Glutamatergic neuron (in vitro differentiated cells): ENCODE measurements around the gene KLHL20. TPM values are rescaled to one million over a fixed set of nuclear protein-coding genes. Genes with fewer than 3 reads are reported as not detected.
"Not testable (repeated sequence)": the region's sequence is repeated elsewhere in the genome, so short reads cannot be mapped to it uniquely, and the experiment has no call there.

Source experiments
- DNase-seq: peaks from one replicate; pipeline ENCODE4 v3.0.0; 2022
- H3K27ac Mint-ChIP-seq: one replicate; pipeline ENCODE4 v1.8.0; 2020; ENCODE audit warnings: mild to moderate bottlenecking, mixed read lengths, inconsistent platforms; ENCODE audit not compliant: unreplicated experiment
- H3K27me3 Mint-ChIP-seq: one replicate; pipeline ENCODE4 v1.8.0; 2020; ENCODE audit warnings: mild to moderate bottlenecking, moderate library complexity, mixed read lengths, inconsistent platforms; ENCODE audit not compliant: unreplicated experiment
- H3K36me3 Mint-ChIP-seq: one replicate; pipeline ENCODE4 v1.8.0; 2020; ENCODE audit warnings: mild to moderate bottlenecking, mixed read lengths, inconsistent platforms; ENCODE audit not compliant: unreplicated experiment
- H3K4me1 Mint-ChIP-seq: one replicate; pipeline ENCODE4 v1.8.0; 2020; ENCODE audit warnings: mild to moderate bottlenecking, low read depth, mixed read lengths, inconsistent platforms; ENCODE audit not compliant: unreplicated experiment
- H3K4me3 Mint-ChIP-seq: one replicate; pipeline ENCODE4 v1.8.0; 2020; ENCODE audit warnings: mild to moderate bottlenecking, mixed read lengths, inconsistent platforms; ENCODE audit not compliant: unreplicated experiment
- H3K9me3 Mint-ChIP-seq: one replicate; pipeline ENCODE4 v1.8.0; 2020; ENCODE audit warnings: mild to moderate bottlenecking, moderate library complexity, mixed read lengths, inconsistent platforms; ENCODE audit not compliant: unreplicated experiment
- CTCF ChIP-seq: fragments of 200-600 bp; sonication (generic); IDR thresholded peaks from one replicate; pipeline ENCODE4 v1.5.0; 2021; ENCODE audit not compliant: partially characterized antibody, unreplicated experiment
- total RNA-seq: library from RNA; stranded (reverse); fragmentation: NEBNext Ultra II Directional; extraction: Animal tissue kit (Norgen Biotek cat#: 25700); gene quantifications from one replicate; pipeline ENCODE4 v1.2.1, GENCODE V29; 2021; ENCODE audit not compliant: unreplicated experiment

The KLHL20 gene
- total RNA-seq, 1 donor from 2014 or later: 30.5 TPM

GRCh38 chr1:173784997-173785396 lies 70.2 kb downstream of the KLHL20 start:
- no peak overlapping the region for H3K4me3 Mint-ChIP-seq
- peaks cover 2% of the 10 kb centered on the region for H3K4me1 Mint-ChIP-seq
- H3K27me3 Mint-ChIP-seq: no peaks in the 10 kb centered on the region
- no peaks in the 10 kb centered on the region for H3K9me3 Mint-ChIP-seq
- DNase-seq: no peak
- no peak for TF ChIP-seq CTCF
- H3K36me3 Mint-ChIP-seq: no peaks in the 10 kb centered on the region
- no peak overlapping the region for H3K27ac Mint-ChIP-seq

GRCh38 chr1:173789841-173790240 lies 75.1 kb downstream of the KLHL20 start:
- no peaks in the 10 kb centered on the region for H3K36me3 Mint-ChIP-seq
- no peak overlapping the region for H3K4me3 Mint-ChIP-seq
- H3K9me3 Mint-ChIP-seq: no peaks in the 10 kb centered on the region
- no peak for DNase-seq
- no peak for TF ChIP-seq CTCF
- no peak overlapping the region for H3K27ac Mint-ChIP-seq
- no peaks in the 10 kb centered on the region for H3K27me3 Mint-ChIP-seq
- H3K4me1 Mint-ChIP-seq: peaks cover 2% of the 10 kb centered on the region

GRCh38 chr1:173798078-173798477 lies 83.3 kb downstream of the KLHL20 start:
- Mint-ChIP-seq H3K4me3 (no peak overlapping the region), H3K9me3 (peaks cover 2% of the 10 kb centered on the region), H3K27me3 (no peaks in the 10 kb centered on the region), H3K36me3 (no peaks in the 10 kb centered on the region), H3K4me1 (no peaks in the 10 kb centered on the region), H3K27ac (no peak overlapping the region)
- no peak for TF ChIP-seq CTCF
- no peak for DNase-seq

- H3K4me1 Mint-ChIP-seq, H3K4me3 Mint-ChIP-seq, H3K27ac Mint-ChIP-seq, H3K27me3 Mint-ChIP-seq, DNase-seq, H3K9me3 Mint-ChIP-seq, H3K36me3 Mint-ChIP-seq: not testable (repeated sequence)
These were observed 85.2 kb downstream of the KLHL20 start for GRCh38 chr1:173799995-173800394.

- no peak for DNase-seq
- no peak for TF ChIP-seq CTCF
- Mint-ChIP-seq H3K36me3 (no peaks in the 10 kb centered on the region), H3K4me3 (no peak overlapping the region), H3K27me3 (no peaks in the 10 kb centered on the region), H3K27ac (no peak overlapping the region), H3K9me3 (no peaks in the 10 kb centered on the region), H3K4me1 (no peaks in the 10 kb centered on the region)
These were observed 88.2 kb downstream of the KLHL20 start for GRCh38 chr1:173802961-173803360.

- H3K4me3 Mint-ChIP-seq, H3K27me3 Mint-ChIP-seq, H3K9me3 Mint-ChIP-seq, H3K36me3 Mint-ChIP-seq, H3K4me1 Mint-ChIP-seq, H3K27ac Mint-ChIP-seq, DNase-seq: not testable (repeated sequence)
These were observed 98.9 kb downstream of the KLHL20 start for GRCh38 chr1:173813654-173814053.
